Stimulated activated memory B cell treated with anti-CD40 and anti-IgM and Interleukin-4, amounts not matched to agents 10 μg/mL and 1 μg/mL and 100 μg/mL, for 72 hours (primary cell): Measurements from ENCODE around the gene B4GALT3.

Experiments
- ATAC-seq: fragments of 150-1000 bp; cut with Tn5 transposase; 2 replicates; pipeline ENCODE4 v1.10.0; 2021
- H3K27ac Mint-ChIP-seq: one replicate; pipeline ENCODE4 v1.8.0; 2022; ENCODE audit warnings: mild to moderate bottlenecking, mixed read lengths
- H3K27me3 Mint-ChIP-seq: one replicate; pipeline ENCODE4 v1.8.0; 2022; ENCODE audit warnings: mixed read lengths
- H3K36me3 Mint-ChIP-seq: one replicate; pipeline ENCODE4 v1.8.0; 2022; ENCODE audit warnings: mixed read lengths
- H3K4me1 Mint-ChIP-seq: one replicate; pipeline ENCODE4 v1.8.0; 2022; ENCODE audit warnings: mixed read lengths
- H3K4me3 Mint-ChIP-seq: one replicate; pipeline ENCODE4 v1.8.0; 2022; ENCODE audit warnings: mild to moderate bottlenecking, moderate library complexity, mixed read lengths
- H3K9me3 Mint-ChIP-seq: one replicate; pipeline ENCODE4 v1.8.0; 2022; ENCODE audit warnings: mixed read lengths

B4GALT3 gene

DNA sequence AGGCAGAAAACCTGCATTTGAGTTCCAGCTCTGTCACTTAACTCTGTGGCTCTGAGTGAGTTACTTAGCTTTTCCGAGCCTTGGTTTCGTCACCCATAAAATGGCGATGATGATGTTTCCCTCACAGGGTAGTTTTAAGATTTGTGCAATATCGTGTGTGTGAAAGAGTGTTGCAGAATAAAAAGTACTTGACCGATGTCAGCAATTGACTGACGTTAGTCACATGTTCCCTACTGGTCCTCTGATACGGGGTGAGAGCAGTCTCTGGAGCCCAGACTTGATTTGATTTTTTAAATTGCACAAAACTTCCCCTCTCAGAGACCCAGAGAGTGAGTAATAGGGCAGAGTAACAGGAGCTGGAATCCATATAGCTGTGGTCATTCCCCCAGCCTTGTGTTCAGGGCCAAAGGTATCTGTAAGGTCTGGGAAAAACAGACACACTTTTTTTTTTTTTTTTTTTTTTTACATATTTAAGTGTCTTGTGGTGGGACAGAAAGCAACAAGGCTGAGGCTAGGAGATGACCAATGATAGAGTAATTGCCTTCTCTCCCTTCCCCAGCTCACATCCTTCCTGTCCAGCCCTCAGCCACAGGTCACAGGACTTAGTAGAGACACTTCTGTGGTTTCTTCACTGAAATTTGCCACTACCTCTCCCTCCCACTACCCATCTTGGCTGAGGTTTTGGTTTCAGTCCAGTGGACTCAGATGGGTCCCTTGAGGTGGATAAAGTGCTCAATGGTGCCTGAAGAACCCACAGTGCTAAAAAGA, 39.8 kb upstream of the B4GALT3 start:
- H3K27ac Mint-ChIP-seq: no peak overlapping the region
- peaks cover 27% of the 10 kb centered on the region for H3K4me1 Mint-ChIP-seq
- peak; percentile 91 for ATAC-seq

DNA sequence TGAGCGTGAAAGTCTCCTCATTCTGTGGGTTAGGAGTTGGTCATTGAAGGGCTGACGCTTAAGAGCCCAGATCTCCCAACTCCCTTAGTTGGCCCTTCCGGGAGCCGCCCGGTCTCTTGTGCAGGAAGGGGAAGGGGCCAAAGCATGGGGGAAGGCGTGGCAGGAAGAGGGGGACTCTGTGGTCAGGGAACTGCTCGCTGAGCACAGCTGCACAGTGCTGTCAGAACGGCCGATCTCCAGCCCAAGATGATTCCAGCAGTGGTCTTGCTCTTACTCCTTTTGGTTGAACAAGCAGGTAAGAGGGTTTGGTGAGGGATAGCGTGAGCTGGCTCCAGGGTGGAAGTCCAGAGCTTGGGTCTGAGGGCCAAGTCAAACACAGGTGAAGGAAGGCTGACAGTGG, 37.8 kb upstream of the B4GALT3 start, which contains the start of gene FCER1G:
FCER1G (plus strand) TSS at position 220 of the 400 bp plus-strand sequence; CDS start at position 247, 27 bp downstream.
- Mint-ChIP-seq H3K9me3 (no peaks in the 10 kb centered on the region), H3K4me1 (peaks cover 28% of the 10 kb centered on the region), H3K4me3 (no peak within 1 kb of the TSS), H3K27ac (no peak within 1 kb of the TSS), H3K36me3 (peaks cover 49% of the 10 kb centered on the region), H3K27me3 (peaks cover 11% of the 10 kb centered on the region)
- ATAC-seq: no peak

More for the DNA sequence above, 39.8 kb upstream of the B4GALT3 start:
- H3K4me3 Mint-ChIP-seq: no peak overlapping the region
- no peaks in the 10 kb centered on the region for H3K9me3 Mint-ChIP-seq
- peaks cover 29% of the 10 kb centered on the region for H3K36me3 Mint-ChIP-seq
- peaks cover 17% of the 10 kb centered on the region for H3K27me3 Mint-ChIP-seq

DNA sequence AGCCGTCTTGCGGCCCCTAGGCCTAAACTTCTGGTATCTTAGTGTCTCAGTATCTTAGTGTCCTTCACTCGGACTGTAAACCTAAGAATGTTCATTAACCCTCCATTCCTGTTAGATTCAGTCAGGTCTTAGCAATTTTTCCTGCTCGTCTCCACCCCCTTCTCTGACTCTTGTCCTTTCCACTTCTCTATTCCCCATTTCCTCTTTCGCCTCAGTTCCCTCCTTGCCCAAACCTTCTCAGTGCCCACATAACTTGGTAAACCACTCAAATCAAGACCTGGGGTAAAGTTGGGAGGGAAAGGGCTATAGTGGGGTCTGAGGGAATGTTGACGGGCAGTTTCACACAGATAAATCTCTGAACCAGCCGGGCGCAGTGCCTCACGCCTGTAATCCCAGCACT, 37.1 kb upstream of the B4GALT3 start:
- H3K36me3 Mint-ChIP-seq: peaks cover 56% of the 10 kb centered on the region
- no peaks in the 10 kb centered on the region for H3K9me3 Mint-ChIP-seq
- H3K4me3 Mint-ChIP-seq: no peak overlapping the region
- peaks cover 35% of the 10 kb centered on the region for H3K4me1 Mint-ChIP-seq
- no peak overlapping the region for H3K27ac Mint-ChIP-seq
- H3K27me3 Mint-ChIP-seq: peaks cover 11% of the 10 kb centered on the region
- no peak for ATAC-seq

DNA sequence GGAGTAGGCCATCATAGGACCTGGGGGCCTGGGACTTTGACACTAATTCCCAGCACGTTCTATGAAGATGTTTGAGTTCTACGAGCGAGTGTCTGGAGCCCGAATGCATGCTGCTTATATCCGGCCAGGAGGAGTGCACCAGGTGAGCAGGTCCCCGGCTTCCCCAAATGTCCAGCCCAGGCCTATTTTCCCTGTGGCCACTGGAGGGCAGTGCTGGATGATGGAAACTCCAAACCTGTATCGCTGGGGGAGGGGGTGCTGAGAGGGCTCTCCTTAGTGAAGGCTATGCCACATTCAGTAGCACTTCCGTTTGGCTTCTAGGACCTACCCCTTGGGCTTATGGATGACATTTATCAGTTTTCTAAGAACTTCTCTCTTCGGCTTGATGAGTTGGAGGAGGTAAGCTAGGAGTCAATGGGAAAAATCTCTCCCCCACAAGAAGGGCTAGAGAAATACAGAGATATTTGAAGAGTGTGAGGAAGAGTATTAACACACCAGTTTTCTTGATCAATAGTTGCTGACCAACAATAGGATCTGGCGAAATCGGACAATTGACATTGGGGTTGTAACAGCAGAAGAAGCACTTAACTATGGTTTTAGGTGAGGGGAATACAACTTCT, 32.6 kb upstream of the B4GALT3 start:
- H3K4me3 Mint-ChIP-seq: no peak overlapping the region
- peaks cover 79% of the 10 kb centered on the region for H3K36me3 Mint-ChIP-seq
- no peak overlapping the region for H3K27ac Mint-ChIP-seq
- no peaks in the 10 kb centered on the region for H3K27me3 Mint-ChIP-seq
- no peaks in the 10 kb centered on the region for H3K9me3 Mint-ChIP-seq
- ATAC-seq: peak; percentile 80
- H3K4me1 Mint-ChIP-seq: peaks cover 22% of the 10 kb centered on the region

DNA sequence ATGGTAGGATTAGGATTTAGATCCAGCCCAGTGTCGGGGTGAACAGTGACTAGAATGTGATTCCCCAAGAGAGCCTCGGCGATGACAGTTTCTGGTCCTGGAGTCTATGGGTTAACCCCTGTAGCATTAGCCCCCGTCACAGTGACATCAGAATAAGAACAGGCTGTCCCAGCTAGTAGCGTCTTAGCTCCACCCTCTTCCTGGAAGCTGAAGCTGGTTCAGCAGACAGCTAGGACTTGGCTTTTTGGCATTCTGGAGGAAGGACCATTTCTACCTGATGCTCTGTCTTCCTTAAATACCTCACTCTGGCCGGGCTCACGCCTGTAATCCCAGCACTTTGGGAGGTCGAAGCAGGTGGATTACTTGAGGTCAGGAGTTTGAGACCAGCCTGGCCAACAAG, 29.9 kb upstream of the B4GALT3 start:
- Mint-ChIP-seq H3K4me3 (no peak overlapping the region), H3K27me3 (no peaks in the 10 kb centered on the region), H3K4me1 (peaks cover 36% of the 10 kb centered on the region), H3K9me3 (no peaks in the 10 kb centered on the region), H3K27ac (no peak overlapping the region), H3K36me3 (peaks cover 64% of the 10 kb centered on the region)
- no peak for ATAC-seq

DNA sequence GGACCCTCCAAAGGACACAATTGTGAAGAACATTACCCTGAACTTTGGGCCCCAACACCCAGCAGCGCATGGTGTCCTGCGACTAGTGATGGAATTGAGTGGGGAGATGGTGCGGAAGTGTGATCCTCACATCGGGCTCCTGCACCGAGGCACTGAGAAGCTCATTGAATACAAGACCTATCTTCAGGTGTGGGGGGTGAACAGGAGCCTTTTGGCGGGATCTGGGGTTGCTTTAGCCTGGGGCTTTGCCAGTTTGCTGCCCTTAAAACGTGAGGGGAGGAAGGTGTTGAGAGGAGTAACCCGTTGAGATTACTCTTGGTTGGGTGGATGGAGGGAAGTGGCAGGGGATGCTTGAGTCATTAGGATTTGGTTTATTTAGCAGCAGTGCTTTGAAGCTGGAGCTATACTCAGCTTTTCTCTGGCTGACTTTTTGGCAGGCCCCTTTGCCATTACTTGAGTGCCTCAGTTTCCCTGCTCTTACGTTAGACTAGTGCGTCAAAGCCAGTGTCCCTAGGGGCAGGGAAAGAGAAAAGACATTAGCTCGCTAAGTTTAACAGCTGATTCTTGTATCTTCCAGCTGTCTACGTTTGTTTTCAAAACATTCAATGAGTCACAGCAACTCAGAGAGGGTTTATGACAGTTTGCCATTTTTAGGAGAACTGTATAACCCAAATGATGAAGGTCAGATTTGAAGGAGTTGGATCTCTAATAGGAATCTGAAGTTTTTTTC, 29.3 kb upstream of the B4GALT3 start:
- Mint-ChIP-seq H3K9me3 (no peaks in the 10 kb centered on the region), H3K36me3 (peaks cover 58% of the 10 kb centered on the region), H3K27ac (no peak overlapping the region), H3K4me3 (no peak overlapping the region), H3K27me3 (no peaks in the 10 kb centered on the region), H3K4me1 (peaks cover 40% of the 10 kb centered on the region)
- ATAC-seq: no peak

DNA sequence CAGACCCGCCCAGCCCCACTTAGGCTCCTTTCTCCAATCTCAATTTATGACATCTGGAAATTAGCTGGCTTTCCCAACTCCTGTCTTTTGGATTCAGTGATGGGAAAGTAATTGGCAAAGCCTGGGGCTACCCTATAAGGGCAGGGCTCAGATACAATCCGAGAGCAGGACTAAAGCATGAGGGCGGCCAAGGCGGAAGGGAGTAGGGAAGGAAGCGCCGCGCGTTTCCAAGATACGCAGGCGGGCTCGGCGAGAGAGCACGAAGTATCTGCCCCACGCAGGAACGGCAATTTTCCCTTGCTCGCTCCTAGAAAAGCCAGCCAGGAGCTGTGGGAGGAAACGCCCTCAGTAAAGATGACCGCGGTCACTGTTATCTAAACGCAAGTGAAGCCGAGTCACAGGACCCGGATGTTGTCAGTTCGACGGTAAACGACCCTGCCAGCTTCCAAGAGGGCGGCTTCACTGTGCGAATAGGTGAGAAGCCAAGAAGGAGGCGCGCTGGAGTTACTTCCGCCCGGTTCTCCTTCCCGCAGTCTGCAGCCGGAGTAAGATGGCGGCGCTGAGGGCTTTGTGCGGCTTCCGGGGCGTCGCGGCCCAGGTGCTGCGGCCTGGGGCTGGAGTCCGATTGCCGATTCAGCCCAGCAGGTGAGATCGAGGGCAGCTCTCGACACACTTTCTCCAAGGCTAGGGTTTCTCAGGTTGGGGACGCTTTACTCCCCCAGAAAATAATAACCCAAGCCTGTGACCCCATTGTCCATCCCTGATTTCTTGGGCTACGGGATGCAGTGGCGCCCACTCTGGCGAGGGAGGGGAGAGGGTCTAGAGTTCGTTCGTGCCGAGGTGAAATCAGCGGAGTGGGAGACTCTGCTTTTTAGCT, 24.8 kb upstream of the B4GALT3 start, which contains the start of gene NDUFS2:
NDUFS2 (plus strand) TSS at position 532 of the 877 bp plus-strand sequence; CDS start at position 551, 19 bp downstream.
- Mint-ChIP-seq H3K9me3 (no peaks in the 10 kb centered on the region), H3K27ac (peak within 1 kb of the TSS; percentile 96), H3K4me1 (peaks cover 37% of the 10 kb centered on the region), H3K36me3 (peaks cover 26% of the 10 kb centered on the region), H3K4me3 (peak within 1 kb of the TSS; percentile 95), H3K27me3 (no peaks in the 10 kb centered on the region)
- ATAC-seq: peak; percentile 99

DNA sequence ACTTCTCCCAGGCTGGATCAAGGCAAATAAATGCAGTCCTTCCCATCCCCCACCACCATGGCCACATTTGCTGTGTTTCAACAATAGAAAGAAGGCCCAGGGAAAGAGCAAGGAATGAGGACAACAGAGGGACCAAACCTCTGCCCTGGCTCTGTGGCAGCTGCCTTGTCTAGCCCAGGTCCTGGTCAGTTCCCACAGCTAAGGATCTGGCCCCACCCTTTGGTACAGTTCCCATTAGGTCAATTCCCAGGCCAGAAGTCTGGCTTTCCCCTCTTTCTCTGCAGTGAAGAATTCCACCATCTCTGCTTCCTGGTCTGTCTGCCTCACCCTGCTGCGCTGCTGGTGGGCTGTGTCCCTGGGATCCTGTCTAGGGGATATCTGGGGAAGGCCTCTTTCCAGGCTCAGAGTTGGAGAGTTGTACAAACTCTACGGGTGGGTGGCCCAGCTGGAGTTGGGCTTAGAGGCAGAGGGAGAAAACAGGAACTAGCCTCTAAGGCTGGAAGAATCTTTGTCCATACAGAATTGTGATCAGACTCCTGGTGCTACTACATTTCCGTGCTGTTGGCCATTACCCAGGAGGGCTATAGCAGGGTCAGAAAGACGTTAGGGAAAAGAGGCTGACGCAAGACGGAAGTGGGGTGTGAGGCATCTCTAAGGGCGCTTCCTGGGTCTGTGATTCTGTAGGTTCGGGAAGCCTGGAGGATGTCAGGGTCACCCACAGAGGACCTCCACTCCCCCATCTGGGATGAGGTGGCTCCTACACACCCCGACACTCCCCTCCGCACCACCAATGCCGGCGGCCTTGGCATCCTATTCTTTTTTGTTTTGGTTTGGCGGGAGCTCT, 23.9 kb upstream of the B4GALT3 start:
- H3K27ac Mint-ChIP-seq: peak overlapping the region; percentile 96
- no peak for ATAC-seq
- H3K4me1 Mint-ChIP-seq: peaks cover 34% of the 10 kb centered on the region
- peaks cover 20% of the 10 kb centered on the region for H3K36me3 Mint-ChIP-seq
- no peaks in the 10 kb centered on the region for H3K27me3 Mint-ChIP-seq
- H3K9me3 Mint-ChIP-seq: no peaks in the 10 kb centered on the region
- H3K4me3 Mint-ChIP-seq: peak overlapping the region; percentile 95

DNA sequence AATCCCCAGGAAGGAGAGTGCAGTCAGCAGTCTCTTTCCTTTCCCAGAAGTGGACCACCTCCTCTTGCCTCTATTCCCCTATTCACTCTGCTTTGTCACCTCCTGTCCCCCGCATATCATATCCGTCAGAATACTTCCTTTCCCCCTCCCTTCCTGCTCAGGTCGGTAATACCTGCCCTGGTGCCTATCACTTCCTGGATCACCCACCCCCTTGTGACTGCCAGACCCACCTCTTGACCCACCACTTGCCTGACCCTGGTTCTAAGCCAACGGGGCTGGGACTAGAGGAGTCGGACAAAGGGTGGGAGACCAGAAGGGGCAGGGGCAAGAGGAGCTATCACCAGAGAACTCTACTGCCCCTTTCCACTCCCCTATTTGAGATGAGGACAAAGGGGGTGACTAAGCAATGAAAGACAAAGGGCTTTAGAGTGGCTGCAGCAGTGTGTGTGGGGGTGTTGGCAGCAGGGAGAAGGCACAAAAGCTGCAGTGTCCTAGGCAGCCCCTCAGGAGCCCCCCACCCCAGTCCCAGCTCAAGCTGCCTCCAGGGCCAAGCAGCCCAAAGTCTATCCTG, 23.2 kb upstream of the B4GALT3 start:
- Mint-ChIP-seq H3K4me3 (no peak overlapping the region), H3K36me3 (peaks cover 15% of the 10 kb centered on the region), H3K4me1 (peaks cover 38% of the 10 kb centered on the region), H3K27ac (peak overlapping the region; percentile 96), H3K9me3 (no peaks in the 10 kb centered on the region), H3K27me3 (no peaks in the 10 kb centered on the region)
- ATAC-seq: no peak

DNA sequence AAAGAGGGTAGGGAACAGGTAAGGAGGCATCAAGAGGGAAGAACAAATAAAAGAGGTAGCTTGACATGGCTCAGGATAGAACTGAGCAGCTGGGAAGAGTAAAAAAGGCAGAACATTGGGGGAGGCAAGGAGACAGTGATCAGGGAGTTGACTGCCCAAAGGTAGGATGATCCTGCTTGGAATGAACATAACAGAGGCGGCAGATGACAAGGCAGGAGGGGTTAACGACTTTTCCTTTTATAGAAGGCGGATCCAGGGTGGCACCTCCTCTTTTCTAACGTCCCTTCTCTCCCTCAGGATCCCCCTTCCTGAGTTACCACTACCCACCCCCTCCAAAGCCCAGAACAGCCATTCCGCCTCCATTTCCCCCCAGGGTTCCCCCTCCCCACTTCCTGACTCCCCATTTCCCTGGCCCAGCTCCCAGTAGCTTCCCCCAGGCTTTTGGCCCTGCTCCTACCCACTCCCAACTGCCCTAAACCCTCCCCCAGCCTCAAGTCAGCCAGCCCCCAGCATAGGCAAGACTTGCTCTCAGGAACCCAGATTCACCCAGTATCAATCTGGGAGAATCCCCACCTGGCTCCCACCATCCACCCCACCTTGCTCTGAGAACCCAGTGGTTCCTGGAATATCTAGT, 22.3 kb upstream of the B4GALT3 start:
- peaks cover 8% of the 10 kb centered on the region for H3K36me3 Mint-ChIP-seq
- no peaks in the 10 kb centered on the region for H3K9me3 Mint-ChIP-seq
- no peak overlapping the region for H3K4me3 Mint-ChIP-seq
- H3K27me3 Mint-ChIP-seq: no peaks in the 10 kb centered on the region
- H3K27ac Mint-ChIP-seq: peak overlapping the region; percentile 96
- H3K4me1 Mint-ChIP-seq: peaks cover 41% of the 10 kb centered on the region
- no peak for ATAC-seq

DNA sequence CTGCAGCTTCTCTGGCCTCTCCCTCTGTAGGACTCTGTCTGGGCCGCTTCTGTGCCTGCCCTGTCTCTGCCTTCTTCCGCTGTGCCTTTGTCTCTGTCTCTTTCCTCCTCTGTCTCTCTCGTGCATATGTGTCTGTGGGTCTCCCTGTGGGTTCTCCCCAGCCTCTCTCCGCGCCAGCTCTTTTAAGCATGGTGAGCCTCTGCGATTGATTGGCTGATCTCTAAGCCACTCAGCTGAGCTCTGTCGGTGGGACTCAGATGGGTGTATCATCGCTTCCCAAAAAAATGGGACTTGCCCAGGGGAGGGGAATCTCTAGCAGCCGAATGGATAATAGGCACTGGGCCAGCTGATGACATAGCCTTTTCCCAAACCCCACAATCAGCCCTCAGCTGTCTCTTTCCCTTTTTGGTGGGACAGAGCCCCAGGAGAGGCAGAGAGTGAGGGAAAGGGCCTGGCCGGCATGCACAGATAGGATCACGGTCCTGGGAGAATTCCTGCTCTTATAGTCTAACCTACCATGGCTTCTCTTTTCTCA, 21.7 kb upstream of the B4GALT3 start, which contains the start of gene ADAMTS4:
ADAMTS4 (minus strand) TSS at position 158 of the 535 bp plus-strand sequence. CDS start 427 bp downstream, outside the sequence.
- ATAC-seq: no peak
- H3K27me3 Mint-ChIP-seq: no peaks in the 10 kb centered on the region
- H3K9me3 Mint-ChIP-seq: no peaks in the 10 kb centered on the region
- peaks cover 2% of the 10 kb centered on the region for H3K36me3 Mint-ChIP-seq
- H3K4me1 Mint-ChIP-seq: peaks cover 36% of the 10 kb centered on the region
- no peak within 1 kb of the TSS for H3K4me3 Mint-ChIP-seq
- peak within 1 kb of the TSS; percentile 96 for H3K27ac Mint-ChIP-seq

DNA sequence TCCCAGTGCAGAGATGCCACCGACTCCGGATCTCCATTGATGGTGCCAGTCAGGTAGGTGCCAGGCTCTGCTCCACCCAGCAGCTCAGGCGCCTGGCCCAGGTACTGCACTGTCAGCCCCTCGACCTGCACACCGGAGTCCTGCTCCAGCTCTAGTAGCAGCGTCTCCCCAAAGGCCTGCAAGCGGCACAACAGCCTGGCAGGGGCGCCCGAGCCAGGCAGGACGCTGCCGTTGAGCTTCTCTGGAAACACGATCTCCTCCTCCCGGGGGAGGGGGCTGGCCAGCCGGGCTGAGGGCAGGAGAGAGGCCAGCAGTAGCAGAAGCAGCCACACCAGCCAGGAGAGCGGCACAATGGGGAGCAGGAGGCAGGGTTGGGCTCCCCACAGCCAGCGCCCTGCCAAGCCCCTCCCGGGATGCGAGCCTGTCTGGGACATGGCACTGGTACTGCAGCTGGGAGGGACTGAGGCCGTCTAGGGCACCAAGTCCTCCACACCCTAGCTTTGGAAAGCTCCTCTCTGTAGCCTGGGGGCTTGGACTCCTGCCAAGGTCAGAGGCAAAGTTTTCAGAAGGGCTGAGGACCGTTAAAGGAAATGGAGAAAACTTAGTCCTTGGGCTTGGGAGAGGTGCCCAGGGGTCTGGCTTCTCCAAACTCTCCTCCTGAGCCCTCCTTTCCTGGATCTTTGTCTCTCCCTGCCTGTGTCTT, 21.0 kb upstream of the B4GALT3 start:
- Mint-ChIP-seq H3K4me1 (peaks cover 30% of the 10 kb centered on the region), H3K27me3 (no peaks in the 10 kb centered on the region), H3K4me3 (no peak overlapping the region), H3K9me3 (no peaks in the 10 kb centered on the region), H3K36me3 (no peaks in the 10 kb centered on the region), H3K27ac (no peak overlapping the region)
- no peak for ATAC-seq
